Right lung (tissue), 5 donors: ENCODE data around the gene PLP2. TPM values are rescaled to one million over a fixed set of nuclear protein-coding genes. Genes with fewer than 3 reads are reported as not detected.

Experiments used
- DNase-seq, 2 donors: peaks; one replicate each; pipeline ENCODE4 v3.0.0-alpha.2; 2013
- polyA plus RNA-seq, 5 donors: library from polyadenylated mRNA; unstranded; fragments of 120-200 nt; gene quantifications; one replicate each; pipeline versions ENCODE4 v1.2.1 to v1.2.3, GENCODE V29; 2013; ENCODE audit warnings: inconsistent platforms in 1 of 5, low replicate concordance in 1 of 5; ENCODE audit not compliant: insufficient read length in 5 of 5, insufficient read depth in 1 of 5

The PLP2 gene
- polyA plus RNA-seq, 5 donors = 41.4 to 63.7 (median 55.9) TPM

DNA sequence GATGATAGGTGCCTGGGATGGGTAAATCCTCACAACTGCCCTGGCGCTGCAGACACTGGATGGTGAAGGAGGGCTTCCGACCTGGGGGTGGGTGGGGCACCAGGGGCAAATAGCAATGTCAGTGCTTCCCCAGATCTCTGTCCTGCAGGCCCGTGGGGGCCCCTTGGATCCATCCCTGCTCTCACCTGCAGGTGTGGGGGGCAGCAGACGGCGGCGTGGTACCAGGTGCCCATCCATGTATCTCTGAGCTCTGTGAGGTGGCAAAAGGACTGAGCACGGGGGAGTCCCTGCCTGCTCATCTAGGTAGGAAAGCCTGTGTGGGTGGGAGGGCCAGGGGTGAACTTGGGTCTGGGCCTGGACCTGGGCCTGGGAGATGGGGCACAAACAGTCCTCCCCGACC lies 34.8 kb downstream of the PLP2 start:
- DNase-seq = no peak

DNA sequence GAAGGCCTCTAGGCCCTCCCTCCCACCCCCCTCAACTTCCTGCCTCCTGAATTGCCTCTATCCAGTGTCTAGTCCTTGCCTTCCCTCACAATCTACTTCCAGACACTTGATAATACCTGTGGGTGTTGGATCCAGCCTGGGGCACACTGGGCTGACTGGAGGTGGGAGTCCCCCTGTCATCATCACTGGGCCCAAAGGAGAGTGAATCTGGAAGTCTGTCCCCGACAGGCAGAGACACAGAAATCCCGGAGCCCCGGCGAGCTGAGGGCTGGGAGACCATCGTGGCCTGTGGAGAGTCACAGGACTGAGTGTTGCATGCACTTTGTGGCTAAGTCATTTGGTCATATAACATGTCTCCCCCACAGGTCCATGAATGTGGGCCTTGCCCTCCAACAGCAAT lies 36.7 kb downstream of the PLP2 start:
- no peak for DNase-seq

DNA sequence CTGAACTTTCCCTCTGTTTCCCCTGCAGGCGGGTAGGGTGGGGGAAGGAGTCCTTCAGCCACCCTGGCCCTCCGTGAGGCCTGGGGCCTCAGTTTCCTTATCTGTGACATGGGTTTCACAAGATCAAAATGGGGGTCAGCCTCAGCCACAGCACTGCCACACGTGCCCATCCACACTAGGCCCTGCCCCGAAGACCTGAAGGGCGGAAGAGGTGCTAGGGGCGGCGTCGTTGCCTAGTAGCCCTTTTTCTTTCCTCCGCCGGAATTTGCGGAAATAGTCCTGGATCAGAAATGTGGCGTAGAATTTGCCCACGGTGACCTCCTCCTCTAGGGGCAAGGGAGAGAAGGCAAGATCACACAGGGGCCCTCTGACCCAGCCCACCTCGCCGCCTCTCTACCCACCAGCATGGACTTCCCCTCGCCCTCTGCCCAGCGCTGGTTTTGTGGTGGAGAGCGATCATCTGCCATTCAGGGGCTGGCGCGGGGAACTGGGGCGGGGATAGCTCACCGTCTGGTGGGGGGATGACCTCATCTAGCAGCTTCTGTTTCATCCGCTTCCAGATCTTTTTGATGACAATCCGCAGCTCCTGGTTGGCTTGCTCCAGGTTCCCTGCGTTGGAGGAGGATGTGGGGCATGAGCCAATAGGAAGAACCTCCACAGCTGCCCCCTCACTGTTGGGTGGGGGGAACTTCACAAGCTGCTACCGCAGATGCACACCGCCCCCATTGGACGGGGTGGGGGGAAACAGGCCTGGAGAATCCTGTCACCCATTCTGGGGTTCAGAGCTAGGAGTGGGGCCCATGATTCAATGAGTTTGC lies 37.9 kb downstream of the PLP2 start:
- DNase-seq = no peak

DNA sequence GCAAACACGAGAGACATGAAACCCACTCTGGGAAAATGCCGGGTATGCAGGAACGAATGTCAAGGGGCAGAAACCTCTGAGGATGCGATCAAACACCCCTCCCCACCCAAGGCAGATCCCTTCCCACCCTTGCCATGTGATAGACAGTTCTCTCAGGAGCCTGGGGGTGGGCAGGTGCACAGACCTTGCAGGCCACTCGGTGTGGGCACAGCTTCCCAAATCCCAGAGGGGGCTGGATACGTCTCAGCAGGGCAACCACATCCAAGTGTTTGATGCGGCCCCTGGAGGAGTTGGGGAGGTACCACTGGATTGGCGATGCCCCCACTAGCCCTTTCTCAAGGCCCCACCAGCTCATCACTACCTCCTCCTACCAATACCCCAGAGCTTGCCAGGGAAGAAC lies 38.7 kb downstream of the PLP2 start:
- no peak for DNase-seq

DNA sequence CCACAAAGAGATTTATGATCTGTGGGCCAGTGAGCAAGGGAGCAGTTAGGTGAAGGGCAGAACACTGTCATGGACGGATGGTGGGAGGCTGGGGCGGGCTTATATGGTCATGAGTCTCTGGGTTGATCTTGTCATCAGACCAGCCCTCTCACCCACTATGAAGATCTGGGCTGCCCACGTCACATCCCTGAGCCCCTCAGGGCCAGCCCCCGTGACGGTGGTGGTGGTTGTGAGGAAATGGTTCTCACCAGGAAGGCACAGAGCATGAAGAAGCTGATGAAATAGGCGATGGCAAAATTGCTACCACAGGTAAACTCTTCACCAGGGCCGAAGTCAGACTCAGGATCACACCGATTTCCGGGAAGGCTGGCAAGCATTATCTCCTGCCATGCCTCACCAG lies 39.4 kb downstream of the PLP2 start:
- no peak for DNase-seq

DNA sequence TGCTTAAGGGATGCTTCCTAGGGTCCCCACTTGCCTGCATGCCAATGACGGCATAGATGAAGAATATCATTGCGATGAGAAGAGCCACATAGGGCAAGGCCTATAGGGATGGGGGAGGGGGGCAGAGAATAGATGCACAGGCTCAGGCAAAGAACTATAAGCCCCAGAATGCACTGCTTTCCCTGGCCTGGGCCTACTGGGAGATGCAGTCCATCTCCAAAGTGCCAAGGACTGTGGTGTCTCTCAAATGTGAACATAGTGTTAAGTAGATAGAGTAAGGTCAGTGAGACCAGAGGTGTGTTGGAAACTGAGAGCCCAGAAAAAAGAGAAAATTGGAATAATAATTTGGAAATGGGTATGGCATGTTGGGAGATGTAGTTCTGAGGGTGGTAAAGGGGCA lies 40.5 kb downstream of the PLP2 start:
- DNase-seq = no peak

DNA sequence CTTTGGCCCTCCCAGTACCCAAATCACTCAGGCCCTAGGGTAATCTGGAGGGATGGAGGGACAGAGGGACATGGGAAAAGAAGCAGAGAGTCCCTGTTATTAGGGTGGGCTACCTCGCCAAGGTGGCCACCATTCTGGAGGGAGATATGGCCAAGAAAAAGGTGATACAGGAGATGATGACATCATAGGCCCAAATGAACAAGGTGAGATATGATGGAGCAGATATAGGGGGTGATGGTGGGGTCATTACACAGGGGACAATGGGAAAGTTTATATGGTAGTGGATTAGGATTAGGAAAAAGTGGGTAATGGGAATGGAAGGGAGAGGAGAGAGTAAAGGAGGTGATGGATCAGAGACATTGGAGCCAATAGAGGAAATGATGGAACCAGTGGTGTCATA lies 41.2 kb downstream of the PLP2 start:
- DNase-seq = no peak

DNA sequence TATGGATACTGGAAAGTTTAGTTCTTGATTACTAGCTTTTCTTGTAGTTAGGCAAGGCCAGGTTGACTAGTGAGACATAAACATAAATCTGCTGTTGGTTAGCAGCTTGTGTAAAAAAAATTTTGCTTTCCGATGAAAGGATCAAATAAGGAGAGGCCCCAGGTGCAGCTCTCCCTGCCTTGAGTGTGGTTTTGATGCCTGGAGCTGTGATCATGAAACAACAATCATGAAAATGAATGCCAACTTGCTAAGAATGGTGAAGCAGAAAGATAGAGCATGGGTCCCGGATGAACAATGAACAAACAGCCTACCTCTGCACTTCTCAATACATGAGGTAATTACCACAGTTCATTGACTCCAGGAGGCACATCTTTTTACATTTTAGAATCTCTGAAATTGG lies 42.7 kb downstream of the PLP2 start:
- no peak for DNase-seq

DNA sequence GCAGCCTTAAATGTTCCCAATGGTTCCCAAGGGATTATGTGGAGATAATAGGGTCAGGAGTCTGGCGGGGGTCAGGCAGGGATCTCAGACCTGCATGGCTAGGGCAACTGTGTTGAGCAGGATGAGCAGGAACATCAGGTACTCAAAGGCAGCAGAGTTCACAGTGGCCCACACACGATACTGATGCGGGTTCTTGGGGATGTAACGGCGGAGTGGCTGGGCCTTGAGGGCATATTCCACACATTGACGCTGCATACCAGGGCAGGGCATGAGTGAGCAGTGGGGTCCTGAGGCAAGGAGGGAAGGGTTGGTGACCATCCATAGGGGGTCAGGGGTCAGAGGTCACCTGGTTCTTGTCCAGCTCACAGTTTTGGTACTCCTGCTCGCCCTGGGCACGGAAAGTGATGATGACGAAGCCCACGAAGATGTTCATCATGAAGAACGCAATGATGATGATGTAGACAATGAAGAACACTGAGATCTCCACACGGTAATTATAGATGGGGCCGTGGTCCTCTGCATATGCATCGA lies 43.4 kb downstream of the PLP2 start:
- DNase-seq = no peak

DNA sequence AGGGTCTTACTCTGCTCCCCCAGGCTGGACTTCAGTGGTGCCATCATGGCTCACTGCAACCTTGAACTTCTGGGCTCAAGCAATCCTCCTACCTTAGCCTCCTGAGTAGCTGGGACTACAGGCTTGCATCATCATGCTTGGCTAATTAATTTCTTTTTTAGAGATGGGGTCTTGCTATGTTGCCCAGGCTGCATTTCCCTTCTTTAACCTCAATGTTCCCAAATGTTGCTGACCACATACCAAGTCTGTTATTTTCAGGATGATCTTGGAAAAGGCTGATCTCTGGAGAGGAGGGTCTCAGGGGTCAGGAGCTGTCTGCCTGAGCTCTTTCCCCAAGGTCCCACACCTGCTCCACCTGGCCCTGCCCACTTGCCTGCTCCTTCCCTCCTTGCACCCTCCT lies 48.4 kb downstream of the PLP2 start:
- DNase-seq = no peak

DNA sequence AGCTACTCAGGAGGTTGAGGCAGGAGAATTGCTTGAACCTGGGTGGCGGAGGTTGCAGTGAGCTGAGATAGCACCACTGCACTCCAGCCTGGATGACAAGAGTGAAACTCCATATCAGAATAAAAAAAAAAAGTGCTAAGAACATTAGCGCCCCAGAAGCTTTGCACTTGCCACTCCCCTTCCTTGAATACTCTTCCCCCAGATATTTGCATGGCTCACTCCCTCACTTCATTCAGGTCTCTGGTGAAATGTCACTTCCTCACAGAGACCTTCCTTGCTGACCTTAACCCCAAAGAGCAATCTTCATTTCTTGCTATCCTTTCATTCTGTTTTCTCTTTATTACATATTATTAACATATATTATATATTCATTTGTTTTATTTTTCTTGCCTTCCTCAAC lies 50.2 kb downstream of the PLP2 start:
- DNase-seq = no peak

Other genes with a start within 250 kb of the PLP2 start
- gene OTUD5, start 214.3 kb upstream of the PLP2 start, polyA plus RNA-seq = 10 to 100 TPM; 46.3 to 59.4 (median 55.7) TPM
- gene KCND1, start 200.1 kb upstream of the PLP2 start, polyA plus RNA-seq = 1 to 10 TPM; 3.5 to 4.3 (median 4.0) TPM
- gene GRIPAP1, start 169.6 kb upstream of the PLP2 start, polyA plus RNA-seq = 10 to 100 TPM; 49.1 to 64.6 (median 56.9) TPM
- gene TFE3, start 128.5 kb upstream of the PLP2 start, polyA plus RNA-seq = 10 to 100 TPM; 33.3 to 46.8 (median 42.2) TPM
- 10 to 100 TPM; 11.4 to 19.0 (median 16.9) TPM for gene CCDC120, start 112.9 kb upstream of the PLP2 start, polyA plus RNA-seq
- gene PRAF2, start 97.9 kb upstream of the PLP2 start, polyA plus RNA-seq = 10 to 100 TPM; 28.8 to 40.9 (median 35.7) TPM
- 10 to 100 TPM; 40.9 to 61.7 (median 48.2) TPM for gene WDR45, start 92.0 kb upstream of the PLP2 start, polyA plus RNA-seq
- 10 to 100 TPM; 20.5 to 26.9 (median 21.1) TPM for gene GPKOW, start 48.2 kb upstream of the PLP2 start, polyA plus RNA-seq
- gene MAGIX, start 9.1 kb upstream of the PLP2 start, polyA plus RNA-seq = 1 to 10 TPM; 1.5 to 4.0 (median 2.1) TPM
- gene PRICKLE3, start 14.5 kb downstream of the PLP2 start, polyA plus RNA-seq = 1 to 10 TPM; 4.2 to 7.3 (median 6.4) TPM
- 1 to 10 TPM; 2.8 to 3.5 (median 3.1) TPM for gene SYP, start 28.3 kb downstream of the PLP2 start, polyA plus RNA-seq
- gene CACNA1F, start 61.4 kb downstream of the PLP2 start, polyA plus RNA-seq = under 1 TPM; 0.09 to 0.66 (median 0.45) TPM
- gene CCDC22, start 63.6 kb downstream of the PLP2 start, polyA plus RNA-seq = 10 to 100 TPM; 11.4 to 19.4 (median 14.0) TPM
- under 1 TPM; 0.32 to 0.73 (median 0.69) TPM for gene FOXP3, start 92.8 kb downstream of the PLP2 start, polyA plus RNA-seq
- 1 to 10 TPM; 4.8 to 8.1 (median 5.8) TPM for gene PPP1R3F, start 97.9 kb downstream of the PLP2 start, polyA plus RNA-seq
- under 1 TPM in 2 of 5 donors, not detected in 3; 0.22 to 0.40 TPM for gene GAGE10, start 131.7 kb downstream of the PLP2 start, polyA plus RNA-seq
- not detected for gene GAGE12J, start 150.1 kb downstream of the PLP2 start, polyA plus RNA-seq
- gene GAGE13, start 159.7 kb downstream of the PLP2 start, polyA plus RNA-seq = not detected